ENCODE data around the gene CLNK. TPM values are rescaled to one million over a fixed set of nuclear protein-coding genes. Genes with fewer than 3 reads are reported as not detected.

Gene CLNK
- total and polyA plus RNA-seq, 2 experiments from 2014 or later, result not detected

DNA sequence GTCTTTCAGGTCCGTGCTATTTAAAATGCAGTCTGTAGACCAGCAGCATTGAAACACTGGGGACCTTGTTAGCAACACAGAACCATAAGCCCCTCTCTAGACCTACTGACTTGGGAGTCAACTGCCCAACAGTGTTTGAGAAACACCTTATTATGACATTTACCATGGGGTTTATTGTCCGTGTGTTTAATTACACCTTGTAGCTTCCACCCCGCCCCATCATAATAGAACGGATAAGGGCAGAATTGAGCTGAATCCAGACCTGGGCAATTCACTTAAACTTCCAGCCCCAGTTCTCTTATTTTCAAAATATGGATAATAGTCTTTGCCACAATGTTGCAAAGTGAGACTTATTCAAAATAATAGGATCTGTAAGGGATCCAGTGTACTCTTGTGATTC, 30.6 kb upstream of the CLNK start:
- Histone ChIP-seq H3K27me3 (no peaks in the 10 kb centered on the region), H3K4me3 (no peak overlapping the region), H3K9me3 (ENCODE audit: low read depth) (no peaks in the 10 kb centered on the region), H3K36me3 (no peaks in the 10 kb centered on the region), H3K4me1 (ENCODE audit: low read depth) (no peaks in the 10 kb centered on the region), H3K27ac (no peak overlapping the region)
- no peak for DNase-seq (ENCODE audit: low read depth in 1 of 2, low spot score in 1 of 2)
- TF ChIP-seq, protein P1, sequence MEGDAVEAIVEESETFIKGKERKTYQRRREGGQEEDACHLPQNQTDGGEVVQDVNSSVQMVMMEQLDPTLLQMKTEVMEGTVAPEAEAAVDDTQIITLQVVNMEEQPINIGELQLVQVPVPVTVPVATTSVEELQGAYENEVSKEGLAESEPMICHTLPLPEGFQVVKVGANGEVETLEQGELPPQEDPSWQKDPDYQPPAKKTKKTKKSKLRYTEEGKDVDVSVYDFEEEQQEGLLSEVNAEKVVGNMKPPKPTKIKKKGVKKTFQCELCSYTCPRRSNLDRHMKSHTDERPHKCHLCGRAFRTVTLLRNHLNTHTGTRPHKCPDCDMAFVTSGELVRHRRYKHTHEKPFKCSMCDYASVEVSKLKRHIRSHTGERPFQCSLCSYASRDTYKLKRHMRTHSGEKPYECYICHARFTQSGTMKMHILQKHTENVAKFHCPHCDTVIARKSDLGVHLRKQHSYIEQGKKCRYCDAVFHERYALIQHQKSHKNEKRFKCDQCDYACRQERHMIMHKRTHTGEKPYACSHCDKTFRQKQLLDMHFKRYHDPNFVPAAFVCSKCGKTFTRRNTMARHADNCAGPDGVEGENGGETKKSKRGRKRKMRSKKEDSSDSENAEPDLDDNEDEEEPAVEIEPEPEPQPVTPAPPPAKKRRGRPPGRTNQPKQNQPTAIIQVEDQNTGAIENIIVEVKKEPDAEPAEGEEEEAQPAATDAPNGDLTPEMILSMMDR (IDR thresholded peaks at IDR 0.05; ENCODE audit: low read depth, low read length), result no peak

DNA sequence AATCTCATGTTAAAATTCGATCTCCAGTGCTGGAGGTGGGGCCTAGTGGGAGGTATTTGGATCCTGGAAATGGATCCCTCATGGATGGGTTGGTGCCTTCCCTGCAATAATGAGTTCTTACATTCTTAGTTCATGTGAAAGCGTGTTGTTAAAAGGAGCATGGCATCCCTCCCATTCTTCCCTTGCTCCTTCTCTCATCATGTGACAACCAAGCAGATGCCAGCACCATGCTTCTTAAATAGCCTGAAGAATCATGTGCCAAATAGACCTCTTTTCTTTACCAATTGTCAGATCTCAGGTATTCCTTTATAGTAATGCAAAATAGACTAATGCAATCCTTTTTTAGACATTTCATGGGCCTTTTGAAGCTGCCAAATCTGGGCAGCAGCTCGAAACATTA, 29.0 kb upstream of the CLNK start:
- DNase-seq (ENCODE audit: low read depth in 1 of 2, low spot score in 1 of 2), result no peak
- no peak overlapping the region for H3K4me3 ChIP-seq
- H3K4me1 ChIP-seq (ENCODE audit: low read depth), result no peaks in the 10 kb centered on the region
- no peak overlapping the region for H3K27ac ChIP-seq
- TF ChIP-seq, protein P1 (IDR thresholded peaks at IDR 0.05; ENCODE audit: low read depth, low read length), result no peak
- H3K9me3 ChIP-seq (ENCODE audit: low read depth), result no peaks in the 10 kb centered on the region
- H3K36me3 ChIP-seq, result no peaks in the 10 kb centered on the region
- no peaks in the 10 kb centered on the region for H3K27me3 ChIP-seq

DNA sequence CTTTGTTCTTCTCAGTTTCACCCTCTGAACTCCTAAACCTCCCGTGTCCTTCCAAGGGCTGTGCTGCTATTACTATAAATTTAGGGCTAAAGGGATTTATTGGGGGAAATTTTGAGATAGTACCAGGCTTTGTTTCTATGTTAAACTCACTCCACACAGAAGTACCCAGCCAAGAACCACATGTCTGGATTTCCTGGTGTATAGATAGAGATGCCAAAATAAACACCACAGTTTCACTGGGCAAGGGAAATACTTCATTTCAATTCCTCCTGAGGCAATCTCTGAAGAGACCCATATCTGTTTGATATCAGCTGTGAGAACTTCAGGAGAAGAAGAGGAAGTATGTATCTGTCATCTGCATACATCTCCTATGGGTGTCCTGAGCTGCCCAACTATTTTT, 21.7 kb upstream of the CLNK start:
- no peak for DNase-seq (ENCODE audit: low read depth in 1 of 2, low spot score in 1 of 2)
- H3K27ac ChIP-seq, result no peak overlapping the region
- TF ChIP-seq, protein P1 (IDR thresholded peaks at IDR 0.05; ENCODE audit: low read depth, low read length), result no peak

DNA sequence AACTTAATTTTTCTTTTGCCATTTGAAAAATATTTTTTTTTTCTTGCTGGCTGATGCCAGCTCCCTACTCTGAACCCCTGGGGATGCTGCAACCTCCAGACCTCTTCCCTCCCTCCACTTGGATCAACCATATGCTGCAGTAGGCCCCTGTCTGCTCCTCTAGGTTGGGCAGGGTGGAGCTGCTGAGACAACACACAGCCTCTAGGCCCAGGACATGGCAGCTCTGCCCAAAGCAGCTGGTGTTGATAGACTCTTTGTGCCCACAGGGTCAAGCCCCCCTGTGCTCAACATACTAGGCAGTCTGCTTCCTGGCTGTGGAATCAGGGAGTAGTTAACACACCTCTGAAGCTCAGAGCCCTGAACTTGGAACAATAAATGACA, 19.9 kb upstream of the CLNK start:
- no peak overlapping the region for H3K27ac ChIP-seq
- no peak for DNase-seq (ENCODE audit: low read depth in 1 of 2, low spot score in 1 of 2)
- no peaks in the 10 kb centered on the region for H3K27me3 ChIP-seq
- no peaks in the 10 kb centered on the region for H3K4me1 ChIP-seq (ENCODE audit: low read depth)
- TF ChIP-seq, protein P1 (IDR thresholded peaks at IDR 0.05; ENCODE audit: low read depth, low read length), result no peak
- H3K36me3 ChIP-seq, result no peaks in the 10 kb centered on the region
- no peak overlapping the region for H3K4me3 ChIP-seq
- H3K9me3 ChIP-seq (ENCODE audit: low read depth), result no peaks in the 10 kb centered on the region

More for the DNA sequence above, 21.7 kb upstream of the CLNK start:
- H3K4me3 ChIP-seq, result no peak overlapping the region
- no peaks in the 10 kb centered on the region for H3K4me1 ChIP-seq (ENCODE audit: low read depth)
- H3K27me3 ChIP-seq, result no peaks in the 10 kb centered on the region
- no peaks in the 10 kb centered on the region for H3K9me3 ChIP-seq (ENCODE audit: low read depth)
- no peaks in the 10 kb centered on the region for H3K36me3 ChIP-seq

DNA sequence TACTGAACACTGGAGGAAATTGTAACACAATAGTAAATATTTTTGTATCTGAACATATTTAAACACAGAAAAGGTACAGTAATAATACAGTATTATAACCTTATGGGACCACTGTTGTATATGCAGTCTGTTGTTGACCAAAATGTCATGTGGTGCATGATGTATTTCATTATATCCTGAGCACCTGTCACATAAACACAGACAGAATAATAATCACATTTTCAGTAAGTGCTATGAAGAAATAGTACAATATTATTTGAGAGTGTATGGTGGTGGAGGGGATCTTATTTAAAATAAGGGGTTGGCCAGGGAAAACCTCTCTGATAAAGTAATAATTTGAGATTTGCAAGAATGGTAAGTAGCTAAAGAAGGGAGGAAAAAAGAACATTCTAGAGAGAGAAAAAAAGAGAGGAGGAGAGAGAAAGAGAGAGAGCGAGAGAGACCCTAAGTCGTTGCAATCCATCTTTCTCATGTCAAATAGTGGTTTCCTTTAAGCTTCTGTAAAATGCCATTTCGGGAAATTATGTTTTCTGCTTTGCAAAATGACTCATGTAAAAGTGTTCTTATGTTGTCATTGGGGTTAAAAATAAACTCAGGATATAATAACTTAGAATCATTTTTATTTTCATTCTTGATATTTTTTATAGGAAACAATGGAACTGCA, 19.3 kb upstream of the CLNK start:
- Histone ChIP-seq H3K9me3 (ENCODE audit: low read depth) (no peaks in the 10 kb centered on the region), H3K4me3 (no peak overlapping the region), H3K36me3 (no peaks in the 10 kb centered on the region), H3K27me3 (no peaks in the 10 kb centered on the region), H3K27ac (no peak overlapping the region), H3K4me1 (ENCODE audit: low read depth) (no peaks in the 10 kb centered on the region)
- TF ChIP-seq, protein P1 (IDR thresholded peaks at IDR 0.05; ENCODE audit: low read depth, low read length), result no peak
- no peak for DNase-seq (ENCODE audit: low read depth in 1 of 2, low spot score in 1 of 2)
